Stimulated activated CD4-positive, alpha-beta T cell treated with anti-CD3 and anti-CD28 coated beads, Interleukin-1b, Interleukin-23, amount 100 ng/mL, for 24 hours (primary cell): ENCODE measurements around the gene RNF40.
A peak's percentile ranks its signal among the peaks of the same experiment; 100 is the strongest.

Source experiments
- DNase-seq, 4 experiments: peaks; one replicate each; pipeline ENCODE4 v3.0.0-alpha.2; 2020; ENCODE audit warnings: low read depth in 4 of 4, low spot score in 1 of 4

Gene RNF40

DNA sequence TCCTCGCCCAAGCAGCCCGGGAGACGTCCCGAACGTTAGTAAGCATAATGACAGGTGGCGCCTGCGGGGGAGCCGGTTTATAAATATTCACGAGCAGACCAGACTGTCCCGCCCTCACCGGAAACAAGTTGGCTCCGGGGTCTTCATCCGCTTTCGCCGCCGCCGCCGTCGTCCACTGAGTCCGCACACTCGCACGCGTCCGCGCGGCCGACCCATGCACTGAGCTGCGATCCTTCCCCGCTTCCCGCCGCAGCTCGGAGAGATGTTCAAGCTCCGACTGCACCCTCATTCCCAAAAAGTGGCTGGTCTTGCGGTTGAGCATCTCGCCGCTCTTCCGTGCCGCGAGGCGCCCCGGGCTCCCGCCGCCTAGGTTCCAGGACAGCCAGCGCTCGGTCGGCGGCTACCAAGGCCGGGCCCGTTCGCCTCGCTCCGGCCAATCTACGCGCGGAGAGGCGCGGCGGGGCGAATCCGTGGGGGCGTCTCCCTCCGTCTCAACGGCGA, 645 bp upstream of the RNF40 start:
- peak in 2 of 4 experiments; percentile 16 to 37 for DNase-seq

DNA sequence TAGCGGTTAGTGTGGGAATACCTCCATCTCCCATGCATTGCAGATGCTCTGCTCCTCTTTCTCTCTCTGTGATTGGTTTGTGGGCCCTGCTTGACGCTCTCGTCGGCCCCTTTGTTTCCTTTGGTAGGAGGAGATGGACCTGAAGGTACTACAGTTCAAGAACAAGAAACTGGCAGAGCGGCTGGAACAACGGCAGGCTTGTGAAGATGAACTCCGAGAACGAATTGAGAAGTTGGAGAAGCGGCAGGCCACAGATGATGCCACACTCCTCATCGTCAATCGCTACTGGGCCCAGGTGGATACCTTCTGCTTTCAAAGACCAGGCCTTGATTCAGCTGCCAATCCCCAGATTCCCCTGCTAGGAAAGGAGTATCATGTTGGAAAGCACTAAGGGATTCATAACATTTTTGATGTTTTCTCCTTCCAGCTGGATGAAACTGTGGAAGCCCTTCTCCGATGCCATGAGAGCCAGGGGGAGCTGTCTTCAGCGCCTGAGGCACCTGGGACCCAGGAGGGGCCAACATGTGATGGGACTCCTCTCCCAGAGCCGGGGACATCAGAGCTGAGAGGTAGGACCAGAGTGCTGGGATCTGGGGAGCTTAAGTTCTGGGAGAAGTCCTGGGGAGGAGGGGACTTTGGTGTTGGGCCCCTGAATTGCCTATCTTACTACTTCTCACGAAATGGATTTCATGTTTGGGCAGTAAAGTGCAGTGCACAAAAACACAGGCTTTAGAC, 1.0 kb downstream of the RNF40 start:
- DNase-seq: no peak

DNA sequence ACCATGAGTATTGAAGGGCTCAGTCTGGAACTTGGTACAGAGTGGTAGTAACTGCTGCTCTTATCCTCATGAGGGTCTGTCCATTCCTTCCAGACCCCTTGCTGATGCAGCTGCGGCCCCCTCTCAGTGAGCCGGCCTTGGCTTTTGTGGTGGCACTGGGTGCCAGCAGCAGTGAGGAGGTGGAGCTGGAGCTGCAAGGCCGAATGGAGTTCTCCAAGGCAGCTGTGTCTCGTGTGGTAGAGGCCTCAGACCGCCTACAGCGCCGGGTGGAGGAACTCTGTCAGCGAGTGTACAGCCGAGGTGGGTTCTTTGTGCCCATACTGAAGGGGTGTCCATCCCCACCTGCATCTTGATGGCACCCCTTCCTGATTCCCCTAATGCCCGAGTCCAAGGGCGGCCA, 2.0 kb downstream of the RNF40 start:
- no peak for DNase-seq

DNA sequence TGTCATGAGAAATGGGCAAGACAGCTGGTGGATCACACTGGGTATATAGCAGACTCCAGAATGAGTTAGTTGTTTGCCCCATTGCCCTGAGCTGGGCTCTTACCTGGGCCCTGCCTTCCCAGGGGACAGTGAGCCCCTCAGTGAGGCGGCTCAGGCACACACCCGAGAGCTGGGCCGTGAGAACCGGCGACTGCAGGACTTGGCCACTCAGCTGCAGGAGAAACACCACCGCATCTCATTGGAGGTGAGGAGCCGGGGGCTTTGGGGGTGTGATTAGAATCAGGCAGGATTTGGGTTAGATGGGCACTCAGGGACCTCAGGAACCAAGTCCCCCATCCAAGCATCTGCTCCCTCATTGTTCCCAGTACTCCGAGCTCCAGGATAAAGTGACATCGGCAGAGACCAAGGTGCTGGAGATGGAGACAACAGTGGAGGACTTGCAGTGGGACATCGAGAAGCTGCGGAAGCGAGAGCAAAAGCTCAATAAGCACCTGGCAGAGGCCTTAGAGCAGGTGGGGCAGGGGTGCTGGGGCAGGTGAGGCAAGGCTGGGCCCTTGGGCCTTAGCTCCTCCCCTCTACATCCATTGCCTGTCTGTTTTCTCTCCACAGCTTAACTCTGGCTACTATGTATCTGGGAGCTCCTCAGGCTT, 2.8 kb downstream of the RNF40 start:
- DNase-seq: no peak

DNA sequence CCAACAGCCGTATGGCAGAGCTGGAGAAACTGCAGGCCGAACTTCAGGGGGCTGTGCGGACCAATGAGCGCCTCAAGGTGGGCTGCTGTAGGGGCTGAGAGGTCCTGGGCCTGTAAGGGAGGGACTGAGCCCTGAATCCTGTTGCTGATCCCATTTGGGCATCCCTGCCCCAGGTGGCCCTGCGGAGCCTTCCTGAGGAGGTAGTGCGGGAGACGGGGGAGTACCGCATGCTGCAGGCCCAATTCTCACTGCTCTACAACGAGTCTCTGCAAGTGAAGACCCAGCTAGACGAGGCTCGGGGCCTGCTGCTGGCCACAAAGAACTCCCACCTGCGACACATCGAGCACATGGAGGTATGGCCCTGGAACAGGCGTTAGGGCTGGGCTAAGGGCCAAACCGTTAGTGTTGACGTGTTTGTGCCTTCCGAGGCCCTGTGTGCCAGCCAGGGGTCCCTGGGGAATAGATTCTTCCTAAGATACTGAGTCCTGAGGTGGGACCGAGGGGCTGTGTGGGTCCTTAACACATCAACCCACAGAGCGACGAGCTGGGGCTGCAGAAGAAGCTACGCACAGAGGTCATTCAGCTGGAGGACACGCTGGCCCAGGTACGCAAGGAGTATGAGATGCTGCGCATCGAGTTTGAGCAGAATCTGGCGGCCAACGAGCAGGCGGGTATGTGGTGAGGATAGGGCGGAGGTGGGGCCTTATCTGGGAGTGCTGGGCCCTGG, 4.2 kb downstream of the RNF40 start:
- no peak for DNase-seq

DNA sequence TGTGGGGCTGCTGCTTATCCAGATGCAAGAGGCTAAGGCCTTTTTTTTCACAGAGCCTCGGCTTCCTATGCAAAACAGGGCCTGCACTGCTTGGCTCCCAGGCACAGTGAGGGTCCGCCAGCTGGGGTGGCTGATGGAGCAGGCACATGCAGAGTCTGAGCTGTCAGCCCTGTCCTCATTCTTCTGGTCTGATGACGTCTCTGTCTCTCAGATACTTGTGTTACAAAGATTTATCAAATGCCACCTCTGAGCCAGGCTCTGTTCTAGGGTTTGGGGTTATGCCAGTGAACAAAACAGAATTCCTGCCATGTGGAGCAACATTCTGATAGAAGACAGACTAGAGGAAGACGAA, 4.8 kb downstream of the RNF40 start:
- DNase-seq: no peak

DNA sequence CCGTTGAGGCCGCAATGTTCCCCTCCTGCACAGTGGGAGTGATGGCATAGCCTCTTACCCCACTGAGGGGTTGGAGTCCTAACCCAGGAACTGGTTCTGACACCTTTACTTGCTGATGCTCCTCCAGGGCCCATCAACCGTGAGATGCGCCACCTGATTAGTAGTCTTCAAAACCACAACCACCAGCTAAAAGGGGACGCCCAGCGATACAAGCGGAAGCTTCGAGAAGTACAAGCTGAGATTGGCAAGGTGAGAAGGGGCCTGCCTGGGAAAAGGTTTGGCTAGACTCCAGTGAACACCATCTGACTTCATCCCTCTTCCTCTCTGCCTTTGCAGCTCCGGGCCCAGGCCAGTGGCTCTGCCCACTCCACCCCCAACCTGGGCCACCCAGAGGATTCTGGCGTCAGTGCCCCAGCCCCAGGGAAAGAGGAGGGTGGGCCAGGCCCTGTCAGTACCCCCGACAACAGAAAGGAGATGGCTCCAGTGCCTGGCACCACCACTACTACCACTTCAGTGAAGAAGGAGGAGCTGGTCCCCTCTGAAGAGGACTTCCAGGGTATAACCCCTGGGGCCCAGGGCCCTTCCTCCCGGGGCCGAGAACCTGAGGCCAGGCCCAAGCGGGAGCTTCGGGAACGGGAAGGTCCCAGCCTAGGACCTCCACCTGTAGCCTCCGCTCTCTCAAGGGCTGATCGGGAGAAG, 5.8 kb downstream of the RNF40 start:
- DNase-seq: no peak

DNA sequence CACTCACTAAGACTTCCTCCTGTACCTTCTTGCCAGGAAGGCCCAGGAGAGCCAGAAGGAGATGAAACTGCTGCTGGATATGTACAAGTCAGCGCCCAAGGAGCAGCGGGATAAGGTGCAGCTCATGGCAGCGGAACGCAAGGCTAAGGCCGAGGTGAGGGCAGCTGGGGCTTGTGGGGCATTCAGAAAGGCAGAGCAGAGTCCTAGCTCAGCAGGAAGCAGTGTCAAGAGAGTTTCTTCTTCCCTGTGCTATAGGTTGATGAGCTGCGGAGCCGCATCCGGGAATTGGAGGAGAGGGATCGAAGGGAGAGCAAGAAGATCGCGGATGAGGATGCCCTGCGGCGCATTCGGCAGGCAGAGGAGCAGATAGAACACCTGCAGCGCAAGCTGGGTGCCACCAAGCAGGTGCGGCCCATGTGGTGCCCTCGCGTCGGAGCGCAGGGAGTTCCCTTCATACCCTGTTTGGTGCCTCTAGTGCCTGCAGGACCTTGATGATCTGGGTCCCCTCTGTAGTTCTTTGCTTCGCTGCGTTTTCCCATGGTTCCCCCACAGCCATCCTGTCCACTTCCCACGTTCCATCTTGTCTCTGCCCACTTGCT, 6.6 kb downstream of the RNF40 start:
- no peak for DNase-seq

DNA sequence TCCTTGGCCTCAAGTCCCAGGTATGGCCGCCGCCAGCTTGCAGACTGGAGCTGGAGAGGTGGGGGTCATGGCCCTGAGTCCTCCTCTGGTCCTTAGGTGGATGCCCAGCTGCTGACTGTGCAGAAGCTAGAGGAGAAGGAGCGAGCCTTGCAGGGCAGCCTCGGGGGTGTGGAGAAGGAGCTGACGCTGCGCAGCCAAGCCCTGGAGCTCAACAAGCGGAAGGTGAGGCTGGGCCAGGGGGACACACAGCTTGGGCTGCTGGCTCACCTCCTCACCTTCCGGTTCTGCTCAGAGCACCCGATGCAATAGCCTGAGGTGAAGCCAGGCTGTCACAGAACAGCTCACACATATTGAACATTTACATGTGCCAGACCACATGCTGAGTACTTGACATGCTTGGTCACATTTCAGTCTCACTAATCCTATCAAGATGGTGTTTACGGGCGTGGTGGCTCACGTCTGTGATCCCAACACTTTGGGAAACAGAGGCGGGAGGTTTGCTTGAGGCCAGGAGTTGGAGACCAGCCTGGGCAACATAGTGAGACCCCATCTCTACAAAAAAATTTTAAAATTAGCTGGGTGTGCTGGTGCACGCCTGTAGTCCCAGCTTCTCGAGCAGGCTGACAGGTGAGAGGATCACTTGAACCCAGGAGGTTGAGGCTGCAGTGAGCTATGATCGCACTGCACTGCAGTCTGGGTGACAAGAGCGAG, 7.4 kb downstream of the RNF40 start:
- DNase-seq: no peak

DNA sequence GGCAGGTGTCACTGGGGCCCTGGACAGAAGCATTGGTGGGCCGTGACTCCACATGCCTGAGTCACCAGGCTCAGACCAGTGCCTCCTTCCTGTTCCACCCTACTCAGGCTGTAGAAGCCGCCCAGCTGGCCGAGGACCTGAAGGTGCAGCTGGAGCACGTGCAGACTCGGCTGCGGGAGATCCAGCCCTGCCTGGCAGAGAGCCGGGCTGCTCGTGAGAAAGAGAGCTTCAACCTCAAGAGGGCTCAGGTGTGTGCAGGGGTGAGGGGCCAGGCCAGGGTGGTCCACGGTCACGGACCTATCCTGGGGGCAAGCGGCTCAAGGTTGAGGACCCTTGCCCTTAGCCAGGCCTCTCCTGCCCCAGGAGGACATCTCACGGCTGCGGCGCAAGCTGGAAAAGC, 9.6 kb downstream of the RNF40 start:
- DNase-seq: no peak

DNA sequence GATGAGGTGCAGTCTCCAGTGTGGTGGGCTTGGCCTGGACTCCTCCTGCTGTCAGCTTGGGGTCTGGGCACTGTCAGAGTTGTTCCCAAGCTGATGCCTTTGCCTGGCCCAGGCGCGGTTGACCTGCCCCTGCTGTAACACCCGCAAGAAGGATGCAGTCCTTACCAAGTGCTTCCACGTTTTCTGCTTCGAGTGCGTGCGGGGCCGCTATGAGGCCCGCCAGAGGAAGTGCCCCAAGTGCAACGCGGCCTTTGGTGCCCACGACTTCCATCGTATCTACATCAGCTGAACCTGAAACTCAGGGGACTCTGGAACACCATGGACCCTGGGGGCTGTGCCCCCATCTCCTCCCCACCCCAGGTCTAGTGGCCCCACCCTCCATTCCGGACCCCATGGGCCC, 11.7 kb downstream of the RNF40 start:
- no peak for DNase-seq

DNA sequence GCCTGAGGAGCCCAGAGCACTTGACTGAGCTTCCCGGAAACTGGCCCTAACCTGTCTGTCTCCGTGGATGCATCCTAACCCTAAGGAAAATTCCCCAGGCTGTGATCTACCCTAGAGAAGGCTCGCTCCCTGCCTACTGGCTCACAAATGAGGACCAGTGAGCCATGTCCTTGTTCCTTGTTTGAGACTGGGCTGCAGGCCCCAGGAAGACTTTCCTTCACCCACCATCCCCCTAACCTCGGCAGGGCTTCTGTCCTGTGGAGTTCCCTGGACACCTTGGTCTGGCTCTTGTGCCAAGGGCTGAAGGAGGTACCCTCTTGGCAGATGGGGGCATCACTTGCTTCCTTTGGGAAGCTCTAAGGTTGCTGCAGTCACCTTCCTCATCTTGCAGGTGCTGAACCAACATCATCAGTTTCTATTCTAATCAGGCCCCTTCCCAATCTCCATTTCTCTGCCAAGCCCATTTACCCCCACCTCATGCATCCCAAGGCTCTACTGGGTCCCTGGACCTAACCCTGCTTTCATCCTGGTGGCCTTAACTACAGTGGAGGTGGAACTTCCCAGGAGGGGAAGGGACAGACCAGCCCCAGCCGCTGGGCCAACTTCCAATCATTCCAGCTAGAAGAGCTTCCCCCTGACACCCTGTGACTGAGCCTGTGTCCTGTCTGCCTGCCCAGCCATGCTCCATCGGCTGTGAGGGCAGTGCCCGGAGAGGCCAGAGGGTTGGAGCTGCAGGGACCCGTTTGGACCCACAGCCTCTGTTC, 12.4 kb downstream of the RNF40 start:
- DNase-seq: no peak

DNA sequence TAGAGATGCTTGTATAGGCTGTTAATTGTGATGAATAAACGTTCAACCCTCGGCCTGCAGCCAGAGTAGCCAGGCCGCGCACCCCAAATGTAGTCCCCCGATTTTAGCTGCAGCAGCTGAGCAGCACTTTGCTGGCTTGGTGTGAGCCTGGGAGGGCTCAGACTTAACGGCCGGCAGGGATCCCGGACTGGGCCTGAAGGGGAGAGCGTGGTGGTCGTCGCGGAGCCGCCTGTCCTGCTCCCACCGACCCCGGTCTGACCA, 12.9 kb downstream of the RNF40 start:
- DNase-seq: no peak

DNA sequence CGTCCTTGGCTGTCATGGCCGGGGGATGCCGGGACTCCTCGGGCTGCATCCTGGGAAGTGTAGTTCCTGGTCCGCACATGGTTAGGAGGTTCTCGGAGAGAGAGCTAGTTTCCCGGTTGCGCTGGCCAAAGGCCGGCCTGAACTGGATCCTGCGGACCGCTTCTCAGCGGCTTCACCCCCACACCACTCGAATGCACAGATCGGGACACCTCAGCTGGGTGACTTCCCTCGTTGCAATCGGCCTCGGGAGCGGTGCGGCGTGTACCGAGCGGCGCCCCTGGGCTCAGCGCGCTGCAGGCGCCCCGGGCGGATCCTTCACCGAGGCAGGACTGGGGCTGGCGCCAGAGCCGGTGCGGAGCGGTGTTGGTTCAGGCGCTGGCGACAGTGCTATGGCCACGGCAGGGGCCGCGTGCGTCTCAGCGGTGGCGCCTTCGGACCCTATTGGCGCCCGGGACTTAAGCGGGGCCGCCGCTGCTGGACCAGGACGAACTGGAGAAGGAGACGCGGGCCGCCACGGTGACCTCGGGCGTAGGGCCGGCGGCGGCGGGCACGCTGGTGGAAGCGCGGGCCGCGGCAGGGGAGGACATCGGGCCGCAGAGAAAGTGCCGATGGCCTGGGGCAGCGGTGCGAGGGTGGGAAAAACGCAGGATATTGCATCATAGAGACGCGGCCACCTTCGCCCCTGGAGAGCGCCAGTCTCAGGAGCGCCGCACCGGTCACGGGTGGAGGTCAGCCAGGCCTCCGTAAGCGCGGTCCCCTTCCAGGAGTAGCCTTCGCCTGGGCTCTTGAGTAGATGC, 13.5 kb downstream of the RNF40 start:
- peak; percentile 35 to 60 (median 50) for DNase-seq

DNA sequence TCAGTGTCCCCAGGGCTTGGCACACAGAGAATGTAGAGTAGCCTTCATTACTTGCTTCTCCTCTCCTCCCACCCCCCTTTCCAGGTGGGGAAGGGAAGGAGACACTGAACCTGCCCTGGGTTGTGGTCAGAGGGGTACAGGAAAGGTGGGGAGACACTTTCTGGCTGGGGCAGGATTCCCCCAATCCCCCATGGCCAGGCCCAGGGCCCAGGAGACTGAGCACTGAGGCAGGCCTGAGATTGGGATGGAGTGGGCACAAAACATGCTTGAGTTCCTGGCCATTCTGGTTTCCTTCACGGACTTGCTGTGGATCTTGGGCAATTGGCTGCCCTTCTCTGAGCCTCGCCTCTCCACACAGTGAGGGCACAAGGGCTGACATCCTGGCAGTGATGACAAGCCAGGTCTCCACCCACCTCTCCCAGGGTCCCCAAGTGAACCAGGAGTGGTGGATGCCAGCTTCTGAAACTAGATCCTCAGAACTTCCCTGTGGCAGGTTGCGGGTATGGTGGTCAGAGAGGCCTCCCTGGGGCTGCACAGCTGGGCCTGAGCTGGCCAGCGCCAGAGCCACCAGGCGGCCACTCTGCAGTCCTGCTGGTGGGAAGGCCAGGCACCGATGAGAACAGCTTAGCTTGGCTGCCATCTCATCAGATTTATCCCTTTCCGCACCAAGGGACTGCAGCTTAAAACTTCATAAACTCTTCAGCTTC, 15.6 kb downstream of the RNF40 start:
- DNase-seq: no peak

DNA sequence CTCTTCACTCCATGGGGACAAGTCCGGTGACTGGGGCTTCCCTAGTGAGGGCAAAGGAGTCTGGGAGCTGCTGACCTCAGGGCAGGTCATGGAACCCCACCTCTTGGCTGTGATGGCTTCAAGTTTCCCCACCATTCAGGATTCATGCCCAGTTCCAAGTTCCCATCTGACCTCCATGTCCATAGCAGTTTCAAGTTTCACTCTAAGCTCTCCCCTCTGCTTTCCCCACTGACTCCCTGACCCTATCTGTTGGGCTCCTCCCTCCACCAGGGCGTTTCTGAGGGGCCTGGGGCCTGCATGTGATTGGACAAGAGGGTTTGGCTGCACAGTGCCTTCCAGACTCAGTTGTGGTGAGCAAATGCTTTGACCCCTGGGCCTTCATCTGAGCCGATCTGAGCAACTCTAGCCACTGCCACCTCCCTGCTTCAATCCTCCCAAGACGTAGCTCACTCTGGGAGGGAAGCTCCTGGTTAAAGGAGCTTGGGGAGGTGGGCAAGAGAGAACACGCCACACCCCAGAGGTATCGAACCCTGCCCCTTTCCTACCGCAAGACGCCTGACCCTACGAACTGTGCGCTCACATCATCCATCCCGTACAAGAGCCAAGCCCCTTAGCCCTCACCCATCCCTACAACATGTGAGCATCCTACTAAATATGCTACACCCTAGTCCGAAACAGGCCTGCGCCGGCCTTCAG, 16.6 kb downstream of the RNF40 start:
- DNase-seq: no peak

DNA sequence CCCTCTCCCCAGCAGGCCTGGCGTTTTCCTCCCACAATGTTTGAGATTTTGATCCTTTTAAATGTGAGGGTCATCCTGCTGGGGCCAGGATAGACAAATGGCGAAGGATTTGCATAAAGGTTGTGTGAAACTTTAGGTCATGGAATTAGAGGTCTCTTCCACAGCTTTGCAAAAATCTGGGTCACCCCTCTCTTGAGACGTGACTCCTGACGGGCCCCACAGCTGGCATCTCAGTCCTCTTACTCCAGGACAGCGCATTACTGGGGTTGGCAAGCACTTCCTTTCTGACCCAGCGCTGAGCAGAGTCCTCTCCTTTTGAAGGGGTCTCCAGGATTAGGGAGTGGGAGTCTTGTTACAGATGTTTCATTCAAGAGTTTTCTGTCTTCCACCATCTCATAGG, 17.5 kb downstream of the RNF40 start:
- no peak for DNase-seq

DNA sequence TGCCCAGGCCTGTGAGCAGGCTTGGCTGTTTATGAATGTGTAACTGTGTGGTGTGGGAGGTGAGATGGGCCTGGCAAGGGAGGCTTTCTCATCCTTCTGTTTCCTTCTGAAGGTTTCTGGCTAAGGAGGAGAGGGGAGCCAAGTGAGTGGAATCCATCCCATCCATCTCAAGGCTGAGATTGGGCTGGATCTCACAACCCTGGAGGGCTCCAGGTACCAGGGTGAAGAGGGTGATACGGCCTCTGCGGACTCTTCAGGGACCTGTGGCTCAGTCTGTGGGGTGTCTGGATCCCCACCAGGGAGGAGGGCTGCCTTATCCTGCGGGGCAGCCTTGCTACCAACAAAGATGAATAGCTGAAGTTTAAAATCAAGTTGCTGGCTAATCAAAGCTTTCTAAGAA, 17.9 kb downstream of the RNF40 start:
- no peak for DNase-seq
